Stomach (tissue), 4 donors: ENCODE measurements around the gene TLL2.

Experiments used
- CTCF ChIP-seq, 7 experiments: fragments of 450-650 bp in 4 of 7; fragments of 200-600 bp in 3 of 7; sonication (generic) in 3 of 7; IDR thresholded peaks; one replicate each; pipeline ENCODE4 v1.5.1; 2016 to 2019; ENCODE audit warnings: antibody characterized with exemption in 7 of 7, control low read depth in 2 of 7, mild to moderate bottlenecking in 1 of 7
- EP300 ChIP-seq: sonication (generic); formaldehyde crosslinking; IDR thresholded peaks from one replicate; pipeline ENCODE4 v1.6.1; 2017; ENCODE audit warnings: antibody characterized with exemption
- POLR2A ChIP-seq, 4 donors: fragments of 450-650 bp; IDR thresholded peaks; one replicate each; pipeline ENCODE4 v1.6.1; 2016; ENCODE audit warnings: antibody characterized with exemption in 4 of 4, control low read depth in 2 of 4, mild to moderate bottlenecking in 1 of 4, moderate library complexity in 1 of 4

- TF ChIP-seq CTCF (IDR thresholded peaks at IDR 0.05) (no peak), EP300 (no peak), POLR2A (IDR thresholded peaks at IDR 0.05) (no peak)
Measured at GRCh38 chr10:96413151-96413787, 100.5 kb downstream of the TLL2 start.
